Colonic mucosa (tissue), 4 donors: Measurements from ENCODE around the gene ANKS1B. TPM values are rescaled to one million over a fixed set of nuclear protein-coding genes. Genes with fewer than 3 reads are reported as not detected.

Experiments used
- DNase-seq: peaks from one replicate; pipeline ENCODE4 v3.0.0-alpha.2; 2020
- H3K27ac ChIP-seq: fragments of 200-600 bp; one replicate; pipeline ENCODE4 v1.8.0; 2021
- H3K27me3 ChIP-seq: fragments of 200-600 bp; one replicate; pipeline ENCODE4 v1.8.0; 2021
- H3K36me3 ChIP-seq: fragments of 200-600 bp; one replicate; pipeline ENCODE4 v1.8.0; 2021
- H3K4me1 ChIP-seq: fragments of 200-600 bp; one replicate; pipeline ENCODE4 v1.8.0; 2021; ENCODE audit warnings: mild to moderate bottlenecking
- H3K4me3 ChIP-seq: fragments of 200-600 bp; one replicate; pipeline ENCODE4 v1.8.0; 2021
- H3K9ac ChIP-seq, 2 donors: one replicate each; pipeline ENCODE4 v1.7.0; 2013; ENCODE audit warnings: control low read depth in 2 of 2, low read depth in 2 of 2, low read length in 2 of 2
- H3K9me3 ChIP-seq: fragments of 200-600 bp; one replicate; pipeline ENCODE4 v1.8.0; 2021
- intact Hi-C: fragments of 100-400 bp; cut with DNase I; formaldehyde crosslinking; loops from one replicate; pipeline ENCODE4 v1.14.1; 2022
- total RNA-seq, 2 donors: library from RNA; stranded (reverse); fragmentation: NEBNext Ultra II Directional in 1 of 2; extraction: Animal tissue kit (Norgen Biotek cat#: 25700) in 1 of 2; gene quantifications; one replicate each; pipeline ENCODE4 v1.2.1, GENCODE V29; 2021
- TF ChIP-seq, protein P1 (sequence below): fragments of 200-600 bp; IDR thresholded peaks from one replicate; pipeline ENCODE4 v1.8.0; 2022; ENCODE audit warnings: antibody characterized with exemption, mild to moderate bottlenecking
- donor health status: healthy.
- donor health status: DM: no; HTN: no; CAD: no.
- donor health status: DM: no; HTN: no; CAD: no.

The ANKS1B gene
- total RNA-seq, 2 donors from 2014 or later = 1.7 to 3.3 TPM

- no peaks in the 10 kb centered on the region for H3K36me3 ChIP-seq
- H3K27me3 ChIP-seq = no peaks in the 10 kb centered on the region
- no peak overlapping the region for H3K27ac ChIP-seq
- no peaks in the 10 kb centered on the region for H3K9me3 ChIP-seq
- H3K9ac ChIP-seq = no peak overlapping the region
- no peaks in the 10 kb centered on the region for H3K4me1 ChIP-seq
- TF ChIP-seq, protein P1, sequence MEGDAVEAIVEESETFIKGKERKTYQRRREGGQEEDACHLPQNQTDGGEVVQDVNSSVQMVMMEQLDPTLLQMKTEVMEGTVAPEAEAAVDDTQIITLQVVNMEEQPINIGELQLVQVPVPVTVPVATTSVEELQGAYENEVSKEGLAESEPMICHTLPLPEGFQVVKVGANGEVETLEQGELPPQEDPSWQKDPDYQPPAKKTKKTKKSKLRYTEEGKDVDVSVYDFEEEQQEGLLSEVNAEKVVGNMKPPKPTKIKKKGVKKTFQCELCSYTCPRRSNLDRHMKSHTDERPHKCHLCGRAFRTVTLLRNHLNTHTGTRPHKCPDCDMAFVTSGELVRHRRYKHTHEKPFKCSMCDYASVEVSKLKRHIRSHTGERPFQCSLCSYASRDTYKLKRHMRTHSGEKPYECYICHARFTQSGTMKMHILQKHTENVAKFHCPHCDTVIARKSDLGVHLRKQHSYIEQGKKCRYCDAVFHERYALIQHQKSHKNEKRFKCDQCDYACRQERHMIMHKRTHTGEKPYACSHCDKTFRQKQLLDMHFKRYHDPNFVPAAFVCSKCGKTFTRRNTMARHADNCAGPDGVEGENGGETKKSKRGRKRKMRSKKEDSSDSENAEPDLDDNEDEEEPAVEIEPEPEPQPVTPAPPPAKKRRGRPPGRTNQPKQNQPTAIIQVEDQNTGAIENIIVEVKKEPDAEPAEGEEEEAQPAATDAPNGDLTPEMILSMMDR = no peak
- intact Hi-C loops = no loop called here
- H3K4me3 ChIP-seq = no peak overlapping the region
- no peak for DNase-seq
These were observed 1212.7 kb downstream of the ANKS1B start for GRCh38 chr12:98771811-98772752.

GRCh38 chr12:98770230-98770629 lies 1214.5 kb downstream of the ANKS1B start:
- Histone ChIP-seq H3K9me3 (no peaks in the 10 kb centered on the region), H3K4me1 (no peaks in the 10 kb centered on the region), H3K9ac (no peak overlapping the region), H3K27me3 (no peaks in the 10 kb centered on the region), H3K27ac (no peak overlapping the region), H3K4me3 (no peak overlapping the region), H3K36me3 (no peaks in the 10 kb centered on the region)
- TF ChIP-seq, protein P1 = no peak
- DNase-seq = no peak
- intact Hi-C loops = no loop called here

GRCh38 chr12:98769068-98769467 lies 1215.7 kb downstream of the ANKS1B start:
- Histone ChIP-seq H3K27me3 (no peaks in the 10 kb centered on the region), H3K9me3 (no peaks in the 10 kb centered on the region), H3K9ac (no peak overlapping the region), H3K27ac (no peak overlapping the region), H3K4me1 (no peaks in the 10 kb centered on the region), H3K36me3 (no peaks in the 10 kb centered on the region), H3K4me3 (no peak overlapping the region)
- intact Hi-C loops = no loop called here
- no peak for DNase-seq
- TF ChIP-seq, protein P1 = no peak

DNA sequence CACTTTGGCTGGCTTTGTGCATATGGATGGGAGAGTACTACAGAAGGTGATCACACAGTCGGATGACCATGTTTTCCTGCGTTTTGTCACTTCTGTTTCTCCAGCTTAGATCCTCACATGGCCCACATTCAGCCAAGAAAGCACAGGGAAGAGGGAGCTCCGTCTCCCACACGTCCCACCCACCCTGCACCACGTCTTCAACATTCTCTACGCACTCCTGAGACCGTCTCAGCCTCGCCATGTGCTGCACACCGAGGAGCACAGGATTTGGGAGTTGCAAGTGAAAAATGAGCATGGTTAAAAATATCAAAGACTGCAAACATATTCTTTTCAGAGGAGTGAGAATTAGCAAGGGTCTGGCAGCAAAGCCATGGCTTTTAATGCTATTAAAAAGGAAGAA lies 1217.5 kb downstream of the ANKS1B start:
- H3K36me3 ChIP-seq = no peaks in the 10 kb centered on the region
- TF ChIP-seq, protein P1 = no peak
- no peaks in the 10 kb centered on the region for H3K4me1 ChIP-seq
- intact Hi-C loops = no loop called here
- no peak overlapping the region for H3K4me3 ChIP-seq
- no peak overlapping the region for H3K27ac ChIP-seq
- no peaks in the 10 kb centered on the region for H3K9me3 ChIP-seq
- no peak overlapping the region for H3K9ac ChIP-seq
- no peaks in the 10 kb centered on the region for H3K27me3 ChIP-seq
- DNase-seq = no peak

GRCh38 chr12:98763656-98764055 lies 1221.1 kb downstream of the ANKS1B start:
- Histone ChIP-seq H3K27ac (no peak overlapping the region), H3K4me1 (no peaks in the 10 kb centered on the region), H3K9me3 (no peaks in the 10 kb centered on the region), H3K27me3 (no peaks in the 10 kb centered on the region), H3K4me3 (no peak overlapping the region), H3K9ac (no peak overlapping the region), H3K36me3 (no peaks in the 10 kb centered on the region)
- TF ChIP-seq, protein P1 = no peak
- DNase-seq = no peak
- intact Hi-C loops = no loop called here
